Sigmoid colon (tissue), 3 donors: ENCODE measurements around the gene VWDE.

Source experiments
- POLR2A ChIP-seq, 2 donors: fragments of 450-650 bp; IDR thresholded peaks; one replicate each; pipeline ENCODE4 v1.6.1; 2016; ENCODE audit warnings: antibody characterized with exemption in 2 of 2, mild to moderate bottlenecking in 2 of 2, moderate library complexity in 2 of 2
- TF ChIP-seq, protein P1 (sequence below), 4 experiments: fragments of 450-650 bp in 3 of 4; fragments of 200-600 bp in 1 of 4; IDR thresholded peaks; one replicate each; pipeline ENCODE4 v1.5.1; 2016 to 2019; ENCODE audit warnings: antibody characterized with exemption in 4 of 4, mild to moderate bottlenecking in 3 of 4, moderate library complexity in 2 of 4

DNA sequence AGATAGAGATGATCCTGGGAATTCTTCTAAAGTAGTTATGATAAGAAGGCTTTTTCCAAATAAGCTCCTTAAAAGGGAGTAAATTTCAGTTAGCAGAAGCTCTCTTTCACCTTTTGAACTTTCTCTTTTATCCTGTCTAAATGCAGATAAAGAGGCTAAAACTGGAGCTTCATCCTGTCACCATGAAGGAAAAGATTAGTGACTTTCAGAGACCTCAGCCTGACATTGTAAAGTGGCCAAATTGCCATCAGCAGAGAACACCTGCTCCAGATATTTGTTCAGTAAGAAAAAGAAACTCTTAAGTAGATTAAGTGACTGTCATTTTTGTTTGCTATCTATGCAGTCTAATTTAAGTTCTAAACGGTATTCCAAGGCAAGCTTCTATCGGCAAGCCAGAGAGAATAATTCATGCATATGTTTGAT is 18.3 kb downstream of the VWDE start:
- TF ChIP-seq, protein P1, sequence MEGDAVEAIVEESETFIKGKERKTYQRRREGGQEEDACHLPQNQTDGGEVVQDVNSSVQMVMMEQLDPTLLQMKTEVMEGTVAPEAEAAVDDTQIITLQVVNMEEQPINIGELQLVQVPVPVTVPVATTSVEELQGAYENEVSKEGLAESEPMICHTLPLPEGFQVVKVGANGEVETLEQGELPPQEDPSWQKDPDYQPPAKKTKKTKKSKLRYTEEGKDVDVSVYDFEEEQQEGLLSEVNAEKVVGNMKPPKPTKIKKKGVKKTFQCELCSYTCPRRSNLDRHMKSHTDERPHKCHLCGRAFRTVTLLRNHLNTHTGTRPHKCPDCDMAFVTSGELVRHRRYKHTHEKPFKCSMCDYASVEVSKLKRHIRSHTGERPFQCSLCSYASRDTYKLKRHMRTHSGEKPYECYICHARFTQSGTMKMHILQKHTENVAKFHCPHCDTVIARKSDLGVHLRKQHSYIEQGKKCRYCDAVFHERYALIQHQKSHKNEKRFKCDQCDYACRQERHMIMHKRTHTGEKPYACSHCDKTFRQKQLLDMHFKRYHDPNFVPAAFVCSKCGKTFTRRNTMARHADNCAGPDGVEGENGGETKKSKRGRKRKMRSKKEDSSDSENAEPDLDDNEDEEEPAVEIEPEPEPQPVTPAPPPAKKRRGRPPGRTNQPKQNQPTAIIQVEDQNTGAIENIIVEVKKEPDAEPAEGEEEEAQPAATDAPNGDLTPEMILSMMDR (IDR thresholded peaks at IDR 0.05) = no peak
- no peak for TF ChIP-seq POLR2A (IDR thresholded peaks at IDR 0.05)
